CD8-positive, alpha-beta memory T cell (primary cell): ENCODE results near the gene PATE1. TPM values are rescaled to one million over a fixed set of nuclear protein-coding genes. Genes with fewer than 3 reads are reported as not detected.

Source experiments
- polyA plus RNA-seq: library from polyadenylated mRNA; unstranded; fragments of 300-500 nt; fragmentation: Illumina TruSeq; gene quantifications from one replicate; pipeline ENCODE4 v1.2.3, GENCODE V29; 2021
- total RNA-seq, 2 experiments: library from RNA; stranded (reverse); gene quantifications; one replicate each; pipeline ENCODE4 v1.2.3, GENCODE V29; 2021

The PATE1 gene
- total and polyA plus RNA-seq, 3 experiments from 2014 or later, result not detected

Other genes starting within 250 kb of the PATE1 start
- gene EI24, start 176.8 kb upstream of the PATE1 start, total RNA-seq, result 10 to 100 TPM; 62.7 to 65.7 TPM
- 71.7 TPM for gene EI24, start 176.8 kb upstream of the PATE1 start, polyA plus RNA-seq
- gene STT3A, start 153.4 kb upstream of the PATE1 start, total RNA-seq, result 100 to 1,000 TPM; 140 to 143 TPM
- gene STT3A, start 153.4 kb upstream of the PATE1 start, polyA plus RNA-seq, result 90.6 TPM
- 100 to 1,000 TPM; 139 to 144 TPM for gene CHEK1, start 121.1 kb upstream of the PATE1 start, total RNA-seq
- 1.2 TPM for gene CHEK1, start 121.1 kb upstream of the PATE1 start, polyA plus RNA-seq
- gene ACRV1, start 65.4 kb upstream of the PATE1 start, total RNA-seq, result not detected
- not detected for gene ACRV1, start 65.4 kb upstream of the PATE1 start, polyA plus RNA-seq
- not detected for gene PATE2, start 32.5 kb downstream of the PATE1 start, total RNA-seq
- not detected for gene PATE2, start 32.5 kb downstream of the PATE1 start, polyA plus RNA-seq
- not detected for gene PATE3, start 41.8 kb downstream of the PATE1 start, total RNA-seq
- gene PATE3, start 41.8 kb downstream of the PATE1 start, polyA plus RNA-seq, result not detected
- not detected for gene PATE4, start 87.0 kb downstream of the PATE1 start, total RNA-seq
- not detected for gene PATE4, start 87.0 kb downstream of the PATE1 start, polyA plus RNA-seq
- 1 to 10 TPM; 7.3 to 8.1 TPM for gene HYLS1, start 141.4 kb downstream of the PATE1 start, total RNA-seq
- gene HYLS1, start 141.4 kb downstream of the PATE1 start, polyA plus RNA-seq, result 6.9 TPM
- gene PUS3, start 156.9 kb downstream of the PATE1 start, total RNA-seq, result 10 to 100 TPM; 16.5 to 19.2 TPM
- 17.5 TPM for gene PUS3, start 156.9 kb downstream of the PATE1 start, polyA plus RNA-seq
- under 1 TPM in 1 of 2 experiments, not detected in 1; 0.46 TPM for gene DDX25, start 158.2 kb downstream of the PATE1 start, total RNA-seq
- not detected for gene DDX25, start 158.2 kb downstream of the PATE1 start, polyA plus RNA-seq
- not detected for gene VSIG10L2, start 199.8 kb downstream of the PATE1 start, total RNA-seq
- not detected for gene VSIG10L2, start 199.8 kb downstream of the PATE1 start, polyA plus RNA-seq